Globus pallidus (tissue), 1 donor: Measurements from ENCODE around the gene CUEDC1.
A peak's percentile ranks its signal among the peaks of the same experiment; 100 is the strongest.

Experiments
- DNase-seq: peaks from one replicate; pipeline ENCODE4 v3.0.0-alpha.2; 2015; ENCODE audit warnings: low spot score

Gene CUEDC1

GRCh38 chr17:57875290-57876022 is 79.8 kb downstream of the CUEDC1 start:
- peak; percentile 88 for DNase-seq

- peak; percentile 84 for DNase-seq
These were observed 80.5 kb downstream of the CUEDC1 start for GRCh38 chr17:57874434-57875289.

- no peak for DNase-seq
These were observed 81.2 kb downstream of the CUEDC1 start for GRCh38 chr17:57874058-57874419.

- peak; percentile 71 for DNase-seq
These were observed 81.8 kb downstream of the CUEDC1 start for GRCh38 chr17:57873261-57874057.

GRCh38 chr17:57872536-57872935 is 82.7 kb downstream of the CUEDC1 start:
- no peak for DNase-seq

GRCh38 chr17:57871863-57872262 is 83.3 kb downstream of the CUEDC1 start:
- DNase-seq: no peak

GRCh38 chr17:57871155-57871554 is 84.1 kb downstream of the CUEDC1 start:
- no peak for DNase-seq

GRCh38 chr17:57870283-57870635 is 85.0 kb downstream of the CUEDC1 start:
- no peak for DNase-seq

- DNase-seq: no peak
These were observed 85.5 kb downstream of the CUEDC1 start for GRCh38 chr17:57869617-57870282.

GRCh38 chr17:57868910-57869616 is 86.1 kb downstream of the CUEDC1 start:
- no peak for DNase-seq

- DNase-seq: no peak
These were observed 87.0 kb downstream of the CUEDC1 start for GRCh38 chr17:57868007-57868909.

- DNase-seq: no peak
These were observed 88.1 kb downstream of the CUEDC1 start for GRCh38 chr17:57867126-57867525.

- no peak for DNase-seq
These were observed 88.5 kb downstream of the CUEDC1 start for GRCh38 chr17:57866723-57867122.

GRCh38 chr17:57866319-57866718 is 88.9 kb downstream of the CUEDC1 start:
- no peak for DNase-seq

- no peak for DNase-seq
These were observed 90.9 kb downstream of the CUEDC1 start for GRCh38 chr17:57864273-57864672.

GRCh38 chr17:57862694-57863667 is 92.2 kb downstream of the CUEDC1 start:
- peak; percentile 86 for DNase-seq

- no peak for DNase-seq
These were observed 93.2 kb downstream of the CUEDC1 start for GRCh38 chr17:57861790-57862693.
